Measurements from ENCODE around the gene DIS3.
"Not testable (repeated sequence)": the region's sequence is repeated elsewhere in the genome, so short reads cannot be mapped to it uniquely, and the experiment has no call there.

The DIS3 gene

GRCh38 chr13:72781451-72782439, at the start of gene DIS3, which contains the start of gene PIBF1:
DIS3 (minus strand) TSS chr13:72781900; CDS start chr13:72781832, 68 bp downstream.
PIBF1 (plus strand) TSS chr13:72782133; CDS start chr13:72783470, 1,337 bp downstream.
- peak; percentile 98 for DNase-seq

- no peak for DNase-seq
These were observed 42.0 kb upstream of the DIS3 start for GRCh38 chr13:72823724-72824123.

DNA sequence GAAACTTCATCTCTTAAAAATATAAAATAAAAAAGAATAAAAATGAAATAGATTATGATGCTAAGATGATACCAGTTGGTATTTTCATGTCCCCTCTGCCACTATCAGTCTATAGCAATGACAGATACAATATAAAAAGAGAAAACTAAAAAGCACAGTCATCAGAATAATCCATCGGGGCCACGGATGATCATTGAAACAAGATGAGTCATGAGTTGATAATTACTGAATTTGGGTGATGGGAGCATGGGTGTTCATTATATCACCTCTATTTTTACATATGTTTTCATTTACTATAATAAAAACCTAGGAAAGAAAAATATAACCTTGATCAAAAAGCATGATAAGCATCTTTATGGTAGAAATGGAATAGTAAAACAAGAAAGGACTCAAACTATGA, 41.4 kb upstream of the DIS3 start:
- no peak for DNase-seq

DNA sequence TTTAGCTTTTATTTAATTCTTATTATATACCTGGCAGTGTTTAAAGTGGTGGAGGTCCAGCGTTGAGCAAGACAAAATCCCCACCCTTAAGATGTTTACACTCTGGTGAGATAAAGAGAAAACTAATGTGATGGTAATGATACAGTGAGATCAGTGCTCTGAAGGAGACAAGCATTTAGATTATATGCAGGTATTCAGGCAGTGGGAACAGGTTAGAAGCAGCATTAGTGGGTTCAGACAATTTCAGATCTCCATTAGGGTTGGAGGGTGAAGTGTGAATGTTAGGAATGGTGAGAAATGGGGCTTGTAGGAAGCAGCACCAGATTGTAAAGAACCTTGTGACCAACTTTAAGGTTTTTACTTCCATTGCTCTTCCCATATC, 39.2 kb upstream of the DIS3 start:
- no peak for DNase-seq

- DNase-seq: no peak
These were observed 38.6 kb upstream of the DIS3 start for GRCh38 chr13:72820156-72820897.

GRCh38 chr13:72808917-72809500, 27.3 kb upstream of the DIS3 start:
- DNase-seq: no peak

- not testable (repeated sequence) for DNase-seq
These were observed 24.8 kb upstream of the DIS3 start for GRCh38 chr13:72806514-72806913.

GRCh38 chr13:72805676-72806346, 24.1 kb upstream of the DIS3 start:
- no peak for DNase-seq

DNA sequence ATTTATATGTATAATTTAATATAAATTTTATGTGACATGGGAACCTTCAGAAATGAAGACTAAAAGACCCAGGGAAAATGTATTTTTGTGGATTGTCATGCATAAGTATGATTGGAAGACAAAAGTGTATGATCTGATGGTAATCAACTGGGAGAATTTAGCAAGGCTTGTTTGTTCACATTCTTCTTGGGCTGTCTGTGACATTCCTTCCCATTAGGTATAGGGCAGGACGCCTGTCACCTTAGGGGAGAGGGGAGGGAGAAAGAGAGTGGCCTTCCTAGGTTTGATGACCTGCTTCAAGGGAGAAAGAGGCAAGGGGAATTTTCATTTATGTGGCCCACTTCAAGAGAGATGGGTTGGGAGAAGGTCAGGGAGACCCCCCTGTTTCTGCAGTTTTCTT, 22.6 kb upstream of the DIS3 start:
- no peak for DNase-seq

DNA sequence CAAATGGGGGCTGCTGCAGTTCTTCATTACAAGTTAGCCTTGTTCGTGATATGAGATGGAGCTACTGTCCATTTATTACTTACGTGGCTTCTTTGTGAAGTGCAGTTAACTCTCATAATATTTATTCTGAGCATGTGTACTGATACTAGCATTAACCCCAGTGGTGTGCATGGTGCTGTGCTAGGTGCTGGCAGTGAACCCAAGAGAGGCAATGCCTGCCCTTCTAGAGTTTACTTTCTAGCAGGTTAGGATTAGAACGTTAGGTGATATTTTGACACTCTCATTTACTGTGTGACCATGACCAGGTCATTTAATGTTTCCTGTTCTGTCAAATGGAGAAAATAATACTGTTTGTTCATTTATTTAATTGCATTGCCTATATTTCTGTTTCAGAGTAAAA, 17.1 kb upstream of the DIS3 start:
- no peak for DNase-seq

DNA sequence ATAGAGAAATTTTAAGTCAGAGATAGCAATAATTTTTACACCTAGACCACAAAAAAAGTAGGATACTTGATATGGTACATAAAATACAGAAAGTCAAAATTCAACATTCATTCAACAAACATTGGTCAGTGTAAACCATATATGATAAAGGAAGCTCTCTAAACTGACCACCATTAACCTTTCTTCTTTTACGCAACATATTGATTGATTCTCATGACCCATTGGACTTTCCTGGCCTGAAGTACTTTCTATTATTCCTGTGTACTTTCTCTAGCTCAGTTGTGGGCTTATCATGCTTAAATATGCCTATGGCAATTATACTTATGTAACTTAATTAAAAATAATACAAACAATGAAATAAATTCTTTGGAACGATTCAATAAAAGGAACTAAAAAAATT, 10.9 kb upstream of the DIS3 start:
- DNase-seq: no peak

DNA sequence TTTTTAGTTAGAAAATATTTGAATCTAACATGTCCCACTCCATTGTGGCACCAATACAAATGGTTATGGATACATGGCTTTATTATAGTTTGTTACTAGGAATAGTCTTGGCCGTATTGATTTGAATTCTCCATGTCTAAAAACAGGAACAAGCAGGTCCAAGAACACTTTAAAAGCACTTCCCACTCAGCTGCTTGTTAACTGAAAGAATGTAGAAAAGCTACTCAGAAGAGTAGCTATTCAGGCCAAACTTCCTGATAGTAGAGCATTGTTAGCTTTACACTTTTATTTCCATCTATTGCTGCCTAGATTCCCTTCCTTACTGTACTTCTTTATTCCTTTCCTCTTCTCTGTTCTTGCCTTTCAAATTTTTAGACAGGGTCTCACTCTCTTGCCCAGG, 7.1 kb upstream of the DIS3 start:
- no peak for DNase-seq

GRCh38 chr13:72784679-72785078, 3.0 kb upstream of the DIS3 start:
- not testable (repeated sequence) for DNase-seq

GRCh38 chr13:72782717-72783116, 1.0 kb upstream of the DIS3 start:
- no peak for DNase-seq

- no peak for DNase-seq
These were observed 7.7 kb downstream of the DIS3 start for GRCh38 chr13:72774019-72774418.

DNA sequence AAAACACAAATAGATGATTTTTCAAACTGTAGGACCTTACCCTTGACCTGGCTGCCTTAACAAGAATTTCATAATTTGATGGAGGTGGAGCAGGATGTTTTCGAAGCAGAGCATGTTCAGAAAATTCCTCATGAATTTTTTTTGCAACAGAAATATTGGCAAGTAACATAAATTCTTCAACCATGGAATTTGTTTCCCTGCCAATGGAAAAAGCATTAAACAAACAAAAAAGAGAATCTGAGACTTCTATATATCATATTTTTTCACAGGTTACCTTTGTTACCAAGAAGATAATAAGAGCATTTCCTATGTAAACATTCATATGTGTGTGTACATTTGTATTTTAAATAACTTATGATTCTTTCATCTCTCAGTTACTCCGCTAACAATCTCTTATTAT, 18.3 kb downstream of the DIS3 start:
- no peak for DNase-seq

DNA sequence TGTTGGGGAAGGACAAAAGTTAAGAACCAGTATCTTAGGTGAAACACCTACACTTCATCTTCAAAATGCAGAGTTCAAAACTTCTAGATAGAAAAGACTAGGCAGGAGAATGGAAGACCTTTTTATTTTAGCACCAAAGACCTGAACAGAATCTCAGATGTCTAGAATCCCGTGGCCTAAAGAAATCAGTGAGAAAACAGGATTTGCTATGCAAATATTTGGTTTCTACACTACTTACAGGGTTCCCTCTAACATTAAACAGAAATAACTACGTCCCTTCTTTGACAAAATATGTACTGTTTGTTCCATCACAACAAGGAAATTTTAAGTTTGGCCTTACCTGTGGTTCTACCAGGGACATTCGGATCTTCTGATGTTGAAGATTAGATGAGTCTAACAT, 21.5 kb downstream of the DIS3 start:
- DNase-seq: no peak

GRCh38 chr13:72757792-72758535, 23.7 kb downstream of the DIS3 start:
- DNase-seq: no peak

DNA sequence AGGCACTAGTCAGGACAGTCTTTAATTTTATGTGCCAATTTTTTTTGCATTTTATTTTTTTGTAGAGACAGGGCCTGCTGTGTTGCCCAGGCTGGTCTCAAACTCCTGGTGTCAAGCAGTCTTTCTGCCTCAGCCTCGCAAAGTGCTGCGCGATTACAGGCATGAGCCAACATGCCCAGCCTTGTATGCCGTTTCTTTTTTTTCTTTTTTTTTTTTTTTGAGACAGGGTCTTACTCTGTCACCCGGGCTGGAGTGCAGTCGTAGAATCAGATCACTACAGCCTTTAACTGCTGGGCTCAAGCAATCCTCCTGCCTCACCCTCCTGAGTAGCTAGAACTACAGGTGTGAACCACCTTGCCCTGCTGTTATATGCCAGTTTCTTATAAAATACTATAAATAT, 27.6 kb downstream of the DIS3 start:
- DNase-seq: no peak

GRCh38 chr13:72751220-72751619, 30.5 kb downstream of the DIS3 start:
- DNase-seq: no peak

DNA sequence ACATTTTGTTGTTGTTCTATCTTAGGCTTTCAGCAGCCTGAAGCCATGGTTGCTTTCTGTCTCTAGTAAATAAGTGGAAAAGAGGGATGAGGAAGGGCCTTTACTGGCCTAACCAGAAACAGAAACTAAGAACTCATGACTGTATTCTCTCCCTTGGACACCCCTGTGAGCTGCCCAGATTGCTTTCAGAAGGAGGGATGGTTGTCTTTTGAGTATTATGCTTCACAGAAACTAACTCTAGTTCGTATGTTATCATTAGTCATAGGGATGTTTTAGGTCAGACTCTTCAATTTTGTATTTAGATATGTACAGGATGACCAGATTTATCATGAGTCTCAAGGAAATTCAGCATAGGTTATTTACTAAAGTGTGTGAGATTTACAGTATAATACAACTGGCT, 36.4 kb downstream of the DIS3 start:
- DNase-seq: no peak

DNA sequence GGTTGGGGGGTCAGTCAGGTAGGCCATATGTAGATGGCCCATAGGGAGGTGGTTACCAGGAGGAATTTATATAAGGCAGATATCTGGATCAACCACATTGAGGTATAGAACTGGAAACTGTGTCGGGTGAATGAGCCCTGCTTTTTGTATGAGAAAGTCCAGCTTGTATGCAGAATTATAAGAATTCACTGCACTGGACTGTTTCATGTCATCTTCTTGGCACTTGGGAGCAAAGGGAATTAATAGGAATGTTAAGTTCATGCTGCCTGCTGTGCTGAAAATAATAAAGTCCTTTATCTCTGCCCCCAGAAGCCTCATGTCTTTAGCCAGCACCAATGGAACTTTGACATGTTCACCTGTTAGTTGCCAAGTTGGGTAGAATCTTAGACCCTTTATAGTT, 41.7 kb downstream of the DIS3 start:
- DNase-seq: no peak

All from stimulated activated CD4-positive, alpha-beta T cell treated with anti-CD3 and anti-CD28 coated beads, Interleukin-15, amount 100 ng/mL, for 24 hours (primary cell).